Daoy (cell line): ENCODE measurements around the gene PLPP3. TPM values are rescaled to one million over a fixed set of nuclear protein-coding genes. Genes with fewer than 3 reads are reported as not detected.

Experiments
- total RNA-seq: library from RNA; depleted of rRNA; stranded (reverse); fragments of >200 nt; shearing (Covaris generic); gene quantifications from 2 replicates; pipeline ENCODE4 v1.2.3, GENCODE V29; 2014; rRNA removed

PLPP3 gene
- total RNA-seq, 1 experiment from 2014 or later = 4.6 TPM

Other genes starting within 250 kb of the PLPP3 start
- gene PRKAA2, start 65.8 kb upstream of the PLPP3 start, total RNA-seq = 6.2 and 7.5 TPM in 2 replicates
- not detected in 2 replicates for gene FYB2, start 239.8 kb upstream of the PLPP3 start, total RNA-seq